Muscle of back (tissue), 13 donors: ENCODE measurements around the gene ERVH48-1. TPM values are rescaled to one million over a fixed set of nuclear protein-coding genes. Genes with fewer than 3 reads are reported as not detected.
"Not testable (repeated sequence)": the region's sequence is repeated elsewhere in the genome, so short reads cannot be mapped to it uniquely, and the experiment has no call there.

ENCODE experiments used
- DNase-seq, 3 donors: peaks; one replicate each; pipeline versions ENCODE4 v3.0.0 to v3.0.0-alpha.2; 2013
- long read RNA-seq, 9 donors: transcript quantifications; one replicate each; lab custom pipeline, GENCODE V29; 2026
- polyA plus RNA-seq, 10 donors: library from polyadenylated mRNA; unstranded; fragments of 120-200 nt; gene quantifications; one replicate each; pipeline ENCODE4 v1.2.1, GENCODE V29; 2013; ENCODE audit not compliant: insufficient read length in 10 of 10

Gene ERVH48-1
- polyA plus RNA-seq, result 1 to 10 TPM in 3 of 10 donors, under 1 TPM in 7; 0.23 to 1.6 (median 0.60) TPM
- long read RNA-seq, donor 1, result 0 reads
- long read RNA-seq, donor 2, result 0 reads
- long read RNA-seq, donor 3, partial matches to known transcripts, result 0 of 1 reads
- long read RNA-seq, donor 3, other reads (novel, unspliced or antisense), result 0 of 1 reads
- long read RNA-seq, donor 4, result 0 reads
- long read RNA-seq, donor 5, result 0 reads
- long read RNA-seq, donor 6, result 0 reads
- long read RNA-seq, donor 7, result 0 reads
- long read RNA-seq, donor 8, partial matches to known transcripts, result 0 of 1 reads
- long read RNA-seq, donor 8, other reads (novel, unspliced or antisense), result 0 of 1 reads
- long read RNA-seq, donor 9, result 0 reads

DNA sequence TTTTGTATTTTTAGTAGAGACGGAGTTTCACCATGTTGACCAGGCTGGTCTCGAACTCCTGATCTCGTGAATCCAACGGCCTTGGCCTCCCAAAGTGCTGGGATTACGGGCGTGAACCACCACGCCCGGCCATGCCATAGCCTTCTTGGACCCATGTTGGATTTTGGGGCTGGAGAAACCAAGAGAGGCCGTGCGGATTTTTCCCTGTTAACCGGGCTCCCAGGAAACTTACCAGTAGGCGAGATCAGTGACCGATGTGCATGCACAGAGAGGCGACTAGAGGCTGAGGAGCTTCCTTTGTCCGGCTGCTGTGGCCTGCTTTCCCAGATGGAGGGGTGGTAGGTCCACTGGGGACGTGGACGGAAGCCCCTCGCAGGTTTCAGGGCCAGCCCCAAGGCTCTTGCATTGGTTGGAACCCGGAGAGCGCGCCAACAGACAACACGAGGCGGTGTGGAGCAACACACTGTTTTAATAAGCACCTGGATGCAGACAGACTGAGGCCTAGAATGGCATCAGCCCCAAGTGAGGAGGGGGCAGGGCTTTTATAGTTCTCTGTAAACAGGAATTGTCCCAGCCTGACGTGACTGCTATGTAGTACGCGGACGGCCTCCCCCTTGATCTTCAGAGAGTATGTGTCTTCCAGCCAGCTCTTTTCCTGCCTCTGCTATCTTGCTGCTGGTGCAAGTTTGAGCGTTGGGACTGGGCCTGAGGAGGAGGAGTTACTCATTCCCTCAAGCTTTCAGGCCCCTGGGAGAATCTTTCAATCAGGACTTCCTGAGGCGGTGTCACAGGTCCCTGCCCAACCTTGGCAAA, at the start of gene ERVH48-1:
Gene ERVH48-1 (minus strand): TSS at position 517 of the 813 bp plus-strand sequence. CDS start 6,624 bp downstream, outside the sequence.
- no peak for DNase-seq

DNA sequence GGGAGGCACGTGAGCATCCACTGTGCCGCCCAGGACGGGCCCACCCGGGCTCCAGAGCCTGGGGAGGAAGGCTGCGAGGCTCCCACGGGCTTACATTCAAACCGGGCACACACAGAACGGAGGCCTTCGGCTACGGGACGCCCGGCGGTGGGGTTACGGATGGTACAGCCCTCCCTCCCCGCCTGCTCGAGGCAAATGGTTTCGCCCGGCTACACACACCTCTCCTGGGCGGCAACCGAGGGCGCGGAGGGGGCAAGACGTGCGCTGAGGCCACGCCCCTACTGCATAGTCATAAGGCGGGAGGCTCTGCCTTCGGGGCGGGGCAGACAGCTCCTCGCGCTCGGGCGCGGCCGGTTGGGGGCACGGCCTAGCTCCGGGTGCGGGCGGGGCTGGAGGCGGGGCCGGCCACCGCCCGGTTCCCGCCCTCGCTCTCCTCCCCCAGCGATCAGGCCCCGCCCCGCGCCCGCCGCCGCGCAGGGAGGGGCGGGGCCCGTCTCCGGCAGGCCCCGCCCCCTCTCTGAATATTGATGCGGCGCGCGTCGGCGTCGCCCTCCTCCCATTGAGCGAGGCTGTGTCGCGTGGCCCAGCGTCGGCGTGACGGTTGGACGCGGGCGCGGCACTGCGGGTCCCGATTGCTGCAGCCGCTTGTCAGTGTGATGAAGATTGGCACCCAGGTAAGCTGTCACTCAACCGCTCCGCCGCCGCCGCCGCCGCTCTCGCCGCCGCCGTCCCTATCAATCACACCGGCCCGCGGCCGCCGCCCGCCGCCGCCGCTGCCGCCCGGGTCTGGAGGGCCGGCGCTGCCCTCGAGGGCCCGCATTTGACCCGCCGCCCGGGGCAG, 48.8 kb upstream of the ERVH48-1 start, which contains the start of gene PKNOX1:
Gene PKNOX1 (plus strand): TSS at position 572 of the 841 bp plus-strand sequence. CDS start 29,820 bp downstream, outside the sequence.
- DNase-seq, result peak; percentile 98 to 99 (median 99)

- no peak for DNase-seq
Measured at GRCh38 chr21:42973309-42973990, 48.0 kb upstream of the ERVH48-1 start.

GRCh38 chr21:42971897-42972275, 46.5 kb upstream of the ERVH48-1 start:
- peak in 1 of 3 donors; percentile 15 for DNase-seq

DNA sequence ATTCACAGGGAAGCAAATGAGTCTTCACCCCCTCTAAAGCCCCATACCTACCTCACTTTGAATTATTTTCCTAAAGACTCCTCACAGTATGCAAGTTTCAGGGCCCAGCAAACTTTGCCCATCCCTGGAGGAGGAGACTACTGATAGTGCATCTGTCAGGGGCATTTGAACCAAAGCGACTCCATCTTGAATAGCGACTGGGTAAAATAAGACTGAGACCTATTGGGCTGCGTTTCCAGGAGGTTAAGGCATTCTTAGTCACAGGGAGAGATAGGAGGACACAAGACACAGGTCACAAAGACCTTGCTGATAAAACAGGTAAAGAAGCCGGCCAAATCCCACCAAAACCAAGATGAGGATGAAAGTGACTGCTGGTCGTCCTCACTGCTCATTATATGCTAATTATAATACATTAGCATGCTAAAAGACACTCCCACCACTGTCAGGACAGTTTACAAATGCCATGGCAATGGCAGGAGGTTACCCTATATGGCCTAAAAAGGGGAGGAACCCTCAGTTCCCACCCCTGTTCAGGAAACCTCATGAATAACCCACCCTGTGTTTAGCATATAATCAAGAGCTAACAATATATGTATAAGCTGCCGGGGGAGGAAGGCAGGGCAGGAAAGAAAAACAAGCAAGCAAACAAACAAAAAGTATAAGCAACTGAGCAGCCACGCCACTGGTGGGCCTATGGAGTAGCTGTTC, 45.7 kb upstream of the ERVH48-1 start:
- no peak for DNase-seq

DNA sequence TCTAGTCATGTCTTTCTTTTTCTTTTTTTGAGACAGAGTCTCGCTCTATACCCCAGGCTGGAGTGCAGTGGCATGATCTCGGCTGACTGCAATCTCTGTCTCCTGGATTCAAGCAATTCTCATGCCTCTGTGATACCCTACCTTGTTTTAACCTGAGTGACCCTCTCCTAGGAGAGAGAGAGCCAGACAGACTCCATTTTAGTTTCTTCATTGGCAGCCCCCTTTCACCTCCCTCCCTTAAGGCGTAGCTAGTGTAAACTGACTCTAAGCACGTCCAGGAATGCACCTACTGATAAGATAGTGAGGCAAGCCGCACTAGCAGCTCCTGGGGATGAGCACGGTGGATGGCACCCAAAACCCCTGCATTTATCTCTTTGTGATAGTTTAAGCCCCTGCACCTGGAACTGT, 43.8 kb upstream of the ERVH48-1 start:
- no peak for DNase-seq

- not testable (repeated sequence) for DNase-seq
Measured at GRCh38 chr21:42967616-42968015, 42.2 kb upstream of the ERVH48-1 start.

- DNase-seq, result no peak
Measured at GRCh38 chr21:42965211-42965560, 39.8 kb upstream of the ERVH48-1 start.

GRCh38 chr21:42964546-42965210, 39.2 kb upstream of the ERVH48-1 start:
- no peak for DNase-seq

DNA sequence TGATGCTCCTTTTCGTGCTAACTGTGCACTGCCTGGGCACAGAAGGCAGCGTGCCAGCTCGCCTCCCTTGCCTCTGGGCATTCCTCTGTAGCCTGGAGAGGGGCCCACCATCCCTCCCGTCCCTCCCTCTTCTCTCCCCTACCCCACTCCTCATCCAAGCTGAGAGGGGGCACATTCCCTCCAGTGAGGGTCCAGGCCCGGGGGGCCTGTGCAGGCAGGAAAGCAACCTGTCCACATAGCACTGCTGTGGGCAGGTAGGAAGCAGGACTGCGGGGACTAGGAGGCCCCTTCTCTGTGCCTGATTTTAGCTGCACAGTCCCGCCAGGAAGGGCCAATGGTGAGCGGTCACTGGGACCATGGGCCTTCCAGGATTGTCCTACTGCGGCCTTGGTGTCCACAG, 38.7 kb upstream of the ERVH48-1 start:
- DNase-seq, result no peak

DNA sequence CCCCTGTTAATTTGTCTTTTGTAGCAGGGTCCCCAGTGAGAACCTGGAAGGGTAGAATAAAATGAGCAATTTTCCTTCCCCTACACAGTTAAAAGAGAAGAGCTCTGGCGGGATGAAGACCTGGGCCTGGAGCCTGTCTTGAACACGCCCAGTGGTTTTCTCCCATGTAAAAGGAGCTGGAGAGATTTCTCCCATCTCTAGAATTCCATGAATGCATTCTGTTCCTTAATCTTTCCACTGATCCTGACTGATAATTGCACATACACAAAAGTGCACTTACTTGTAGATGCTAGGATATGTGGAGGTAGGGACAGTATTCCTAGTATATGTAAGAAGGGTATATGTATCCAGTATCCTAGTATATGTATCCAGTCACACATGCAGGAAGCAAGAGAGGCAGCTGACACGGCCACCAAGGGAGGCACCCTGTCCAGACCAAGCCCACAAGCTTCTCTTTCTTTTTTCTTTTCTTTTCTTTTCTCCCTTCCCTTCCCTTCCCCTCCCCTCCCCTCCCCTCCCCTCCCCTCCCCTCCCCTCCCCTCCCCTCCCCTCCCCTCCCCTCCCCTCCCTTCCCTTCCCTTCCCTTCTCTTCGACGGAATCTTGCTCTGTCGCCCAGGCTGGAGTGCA, 37.1 kb upstream of the ERVH48-1 start:
- DNase-seq, result no peak

DNA sequence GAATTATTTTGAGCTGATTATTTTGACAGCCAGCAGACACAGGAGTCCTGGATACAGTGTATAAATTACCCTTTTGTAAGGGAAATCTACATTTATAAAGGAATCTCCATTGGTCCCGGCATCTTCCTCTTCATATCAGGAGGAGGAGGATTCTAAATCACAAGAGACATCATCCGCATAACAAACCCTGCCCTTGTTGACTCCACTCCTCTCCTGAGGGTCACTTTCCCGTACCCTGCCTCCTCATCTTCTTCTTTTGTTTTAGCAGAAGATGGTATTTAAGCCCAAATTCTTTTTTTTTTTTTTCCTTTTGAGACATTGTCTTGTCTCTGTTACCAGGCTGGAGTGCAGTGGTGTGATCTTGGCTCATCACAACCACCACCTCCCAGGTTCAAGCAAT, 34.3 kb upstream of the ERVH48-1 start:
- DNase-seq, result no peak

DNA sequence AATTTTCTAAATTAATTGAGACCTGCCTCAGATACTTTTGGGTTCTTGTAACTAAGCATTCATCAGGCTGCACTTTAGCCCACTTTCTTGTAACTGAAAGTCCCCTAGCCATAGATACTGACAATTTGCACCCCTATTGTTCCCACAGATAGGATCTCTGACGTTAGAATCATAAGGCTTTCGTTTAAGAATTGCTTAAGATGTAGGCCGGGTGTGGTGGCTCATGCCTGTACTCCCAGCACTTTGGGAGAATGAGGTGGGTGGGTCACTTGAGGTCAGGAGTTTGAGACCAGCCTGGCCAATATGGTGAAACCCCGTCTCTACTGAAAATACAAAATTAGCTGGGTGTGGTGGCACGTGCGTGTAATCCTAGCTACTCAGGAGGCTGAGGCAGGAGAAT, 32.7 kb upstream of the ERVH48-1 start:
- DNase-seq, result not testable (repeated sequence)

- no peak for DNase-seq
Measured at GRCh38 chr21:42956824-42957630, 31.6 kb upstream of the ERVH48-1 start.

GRCh38 chr21:42951193-42951592, 25.8 kb upstream of the ERVH48-1 start:
- not testable (repeated sequence) for DNase-seq

DNA sequence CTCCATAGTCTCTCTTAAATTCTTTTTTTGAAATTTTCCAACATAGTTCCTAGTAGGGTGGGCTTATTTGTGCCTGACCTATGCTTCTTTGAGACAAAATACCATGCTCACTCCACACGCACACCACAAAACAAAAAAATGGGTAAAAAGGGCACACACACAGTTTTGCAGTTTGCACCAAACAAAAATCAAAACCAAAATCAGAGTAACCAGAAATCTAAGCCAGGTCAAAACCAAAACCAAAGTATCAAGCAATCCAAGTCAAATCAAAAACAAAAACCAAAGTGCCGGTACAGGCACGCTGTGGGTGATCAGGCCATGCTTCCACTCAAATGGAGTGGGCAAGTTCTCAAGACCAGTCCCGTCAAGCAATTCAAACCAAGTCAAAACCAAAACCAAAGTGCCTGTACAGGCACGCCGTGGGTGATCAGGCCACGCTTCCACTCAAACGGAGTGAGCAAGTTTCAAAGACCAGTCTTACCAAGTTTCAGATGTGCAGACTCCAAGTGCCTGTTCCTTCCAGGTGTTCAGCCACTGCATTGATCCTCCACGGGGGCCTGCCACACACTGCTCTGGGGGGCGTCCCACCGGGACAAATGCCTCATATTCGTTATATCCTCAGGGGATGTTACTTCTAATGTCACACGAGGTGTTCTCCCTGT, 23.8 kb upstream of the ERVH48-1 start:
- not testable (repeated sequence) for DNase-seq

- DNase-seq, result no peak
Measured at GRCh38 chr21:42942244-42942643, 16.8 kb upstream of the ERVH48-1 start.

- DNase-seq, result no peak
Measured at GRCh38 chr21:42941696-42942085, 16.3 kb upstream of the ERVH48-1 start.
